Mammary epithelial cell (primary cell): Measurements from ENCODE around the gene CREG2.

ENCODE experiments used
- CTCF ChIP-seq, 2 donors: IDR thresholded peaks in 1 of 2; conservative IDR thresholded peaks in 1 of 2; 2 replicates each; pipeline ENCODE4 v1.5.1; 2011 to 2012; ENCODE audit warnings: inconsistent platforms in 2 of 2, low read length in 2 of 2, mild to moderate bottlenecking in 2 of 2, control low read depth in 1 of 2, low read depth in 1 of 2; ENCODE audit not compliant: insufficient read depth in 1 of 2; ENCODE audit errors: extremely low read depth in 1 of 2
- EZH2 ChIP-seq: IDR thresholded peaks from 2 replicates; pipeline ENCODE4 v1.6.1; 2012; ENCODE audit warnings: low read length, inconsistent platforms, borderline replicate concordance

- TF ChIP-seq CTCF (conservative IDR thresholded peaks at IDR 0.05 in 1 of 2, IDR thresholded peaks at IDR 0.05 in 1 of 2; ENCODE audit: extremely low read depth in 1 of 2, insufficient read depth in 1 of 2, low read depth in 1 of 2, low read length in 2 of 2) (no peak), EZH2 (no peak)
These were observed 28.6 kb upstream of the CREG2 start for GRCh38 chr2:101415884-101416283.
